ENCODE data around the gene TXNDC11. TPM values are rescaled to one million over a fixed set of nuclear protein-coding genes. Genes with fewer than 3 reads are reported as not detected.
A peak's percentile ranks its signal among the peaks of the same experiment; 100 is the strongest.

TXNDC11 gene
- total and polyA plus RNA-seq, 9 donors, result 18.1 to 27.9 (median 22.0) TPM

DNA sequence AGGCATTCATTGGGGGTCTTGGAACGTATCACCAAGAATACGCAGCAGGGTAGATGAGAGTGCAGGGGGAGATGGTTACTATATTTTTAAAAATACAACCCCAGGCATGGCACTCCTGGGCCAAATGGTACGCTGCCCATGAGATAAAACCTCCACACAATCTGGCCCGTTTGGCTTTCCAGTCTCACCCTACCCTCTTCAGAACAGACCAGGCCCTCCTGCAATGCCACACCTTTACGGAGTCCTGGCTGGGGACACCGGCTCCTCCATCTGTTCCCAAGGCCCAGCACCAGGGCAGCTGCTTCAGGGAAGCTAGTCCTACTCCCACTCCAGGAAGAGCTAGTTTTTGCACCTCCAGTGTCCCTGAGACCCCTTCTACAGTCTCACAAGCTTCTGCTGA is 50.0 kb downstream of the TXNDC11 start:
- no peak overlapping the region for H3K27ac ChIP-seq (ENCODE audit: low read length)
- H3K9me3 ChIP-seq (replicated peaks; ENCODE audit: control insufficient read depth, low read depth, low read length), result no peaks in the 10 kb centered on the region
- peaks cover 50% of the 10 kb centered on the region for H3K36me3 ChIP-seq (ENCODE audit: control insufficient read depth, insufficient read depth, low read length)
- no peak overlapping the region for H3K4me3 ChIP-seq (ENCODE audit: low read length)
- H3K4me1 ChIP-seq (ENCODE audit: control insufficient read depth, insufficient read depth, low read length), result peaks cover 7% of the 10 kb centered on the region
- WGBS (ENCODE audit: insufficient coverage), result 96% methylated on average over 4 of the region's 6 CpGs
- no peak for DNase-seq
- H3K27me3 ChIP-seq (ENCODE audit: control insufficient read depth, insufficient read depth, low read length), result no peaks in the 10 kb centered on the region

- no peak for DNase-seq
- Histone ChIP-seq H3K4me1 (ENCODE audit: control insufficient read depth, insufficient read depth, low read length) (peaks cover 11% of the 10 kb centered on the region), H3K27ac (ENCODE audit: low read length) (no peak overlapping the region), H3K4me3 (ENCODE audit: low read length) (no peak overlapping the region), H3K9me3 (replicated peaks; ENCODE audit: control insufficient read depth, low read depth, low read length) (no peaks in the 10 kb centered on the region), H3K36me3 (ENCODE audit: control insufficient read depth, insufficient read depth, low read length) (peaks cover 50% of the 10 kb centered on the region), H3K27me3 (ENCODE audit: control insufficient read depth, insufficient read depth, low read length) (no peaks in the 10 kb centered on the region)
- 84% methylated on average over 4 of the region's 8 CpGs for WGBS (ENCODE audit: insufficient coverage)
Observed at GRCh38 chr16:11692171-11692570, 50.5 kb downstream of the TXNDC11 start.

DNA sequence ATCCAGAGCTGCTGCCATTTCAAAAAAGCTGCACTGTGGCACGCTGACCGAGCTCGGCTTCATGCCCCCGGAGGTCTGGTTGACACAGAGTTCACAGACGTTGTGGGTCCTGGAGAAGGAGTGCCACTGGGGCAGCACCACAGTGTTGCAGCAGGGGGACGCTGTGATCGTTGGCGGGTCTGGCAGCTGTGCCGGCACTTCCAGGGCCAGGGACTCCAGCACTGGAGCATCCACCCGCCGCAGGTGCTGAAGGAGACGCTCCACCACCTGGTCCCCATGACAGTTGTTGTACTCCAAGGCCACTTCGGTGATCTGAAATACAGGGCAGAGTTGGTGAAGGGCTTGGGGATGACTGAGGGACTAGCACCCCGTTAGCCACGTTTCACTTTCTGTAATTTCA is 50.9 kb downstream of the TXNDC11 start:
- Histone ChIP-seq H3K4me3 (ENCODE audit: low read length) (no peak overlapping the region), H3K27ac (ENCODE audit: low read length) (no peak overlapping the region), H3K9me3 (replicated peaks; ENCODE audit: control insufficient read depth, low read depth, low read length) (no peaks in the 10 kb centered on the region), H3K27me3 (ENCODE audit: control insufficient read depth, insufficient read depth, low read length) (no peaks in the 10 kb centered on the region), H3K4me1 (ENCODE audit: control insufficient read depth, insufficient read depth, low read length) (peaks cover 12% of the 10 kb centered on the region), H3K36me3 (ENCODE audit: control insufficient read depth, insufficient read depth, low read length) (peaks cover 50% of the 10 kb centered on the region)
- 86% methylated on average over 14 of the region's 15 CpGs for WGBS (ENCODE audit: insufficient coverage)
- no peak for DNase-seq

- peaks cover 14% of the 10 kb centered on the region for H3K4me1 ChIP-seq (ENCODE audit: control insufficient read depth, insufficient read depth, low read length)
- WGBS (ENCODE audit: insufficient coverage), result 100% methylated on average over 1 of the region's 5 CpGs
- no peak overlapping the region for H3K4me3 ChIP-seq (ENCODE audit: low read length)
- H3K27ac ChIP-seq (ENCODE audit: low read length), result no peak overlapping the region
- no peaks in the 10 kb centered on the region for H3K27me3 ChIP-seq (ENCODE audit: control insufficient read depth, insufficient read depth, low read length)
- no peaks in the 10 kb centered on the region for H3K9me3 ChIP-seq (replicated peaks; ENCODE audit: control insufficient read depth, low read depth, low read length)
- peaks cover 47% of the 10 kb centered on the region for H3K36me3 ChIP-seq (ENCODE audit: control insufficient read depth, insufficient read depth, low read length)
- no peak for DNase-seq
Observed at GRCh38 chr16:11691235-11691634, 51.4 kb downstream of the TXNDC11 start.

DNA sequence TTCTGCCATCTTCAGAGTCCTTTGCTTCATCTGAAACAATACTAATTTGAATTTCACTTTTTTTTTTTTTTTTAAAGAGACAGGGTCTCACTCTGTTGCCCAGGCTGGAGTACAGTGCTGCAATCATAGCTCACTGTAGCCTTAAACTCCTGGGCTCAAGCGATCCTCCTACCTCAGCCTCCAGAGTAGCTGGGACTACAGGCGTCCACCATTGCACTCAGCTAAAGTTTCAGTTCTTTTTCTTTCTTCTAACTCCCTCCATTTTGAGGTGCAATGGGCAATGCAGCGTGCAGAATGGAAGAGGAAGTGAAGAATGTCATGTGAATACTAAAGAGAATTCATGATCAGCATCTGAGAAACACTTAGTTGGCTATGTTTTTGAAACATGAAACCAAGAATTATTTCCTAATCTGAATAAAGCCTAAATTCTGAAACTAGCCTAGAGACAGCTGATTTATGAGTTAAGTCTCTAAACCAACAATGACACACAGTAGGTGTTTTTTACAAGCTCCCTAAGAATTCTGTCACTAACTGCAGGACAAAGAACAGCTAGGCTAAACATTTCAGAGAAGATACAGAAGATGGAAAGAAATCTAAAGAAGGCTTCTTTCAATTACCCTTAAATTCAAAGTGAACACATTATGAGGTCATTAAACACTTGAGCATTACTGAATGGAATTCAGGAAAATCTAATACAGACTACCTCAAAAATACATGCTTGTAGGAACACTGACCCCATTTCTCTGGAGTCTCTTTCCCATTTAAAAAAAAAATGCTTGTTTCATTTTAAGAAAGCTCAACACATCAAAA is 53.4 kb downstream of the TXNDC11 start:
- WGBS (ENCODE audit: insufficient coverage), result 83% methylated on average over 1 of the region's 3 CpGs
- H3K4me1 ChIP-seq (ENCODE audit: control insufficient read depth, insufficient read depth, low read length), result peaks cover 14% of the 10 kb centered on the region
- H3K27me3 ChIP-seq (ENCODE audit: control insufficient read depth, insufficient read depth, low read length), result no peaks in the 10 kb centered on the region
- peak; percentile 49 for DNase-seq
- H3K9me3 ChIP-seq (replicated peaks; ENCODE audit: control insufficient read depth, low read depth, low read length), result no peaks in the 10 kb centered on the region
- H3K27ac ChIP-seq (ENCODE audit: low read length), result no peak overlapping the region
- H3K36me3 ChIP-seq (ENCODE audit: control insufficient read depth, insufficient read depth, low read length), result peaks cover 45% of the 10 kb centered on the region
- H3K4me3 ChIP-seq (ENCODE audit: low read length), result no peak overlapping the region

- peak overlapping the region; percentile 54 for H3K27ac ChIP-seq (ENCODE audit: low read length)
Observed at GRCh38 chr16:11688520-11688886, 54.2 kb downstream of the TXNDC11 start.

DNA sequence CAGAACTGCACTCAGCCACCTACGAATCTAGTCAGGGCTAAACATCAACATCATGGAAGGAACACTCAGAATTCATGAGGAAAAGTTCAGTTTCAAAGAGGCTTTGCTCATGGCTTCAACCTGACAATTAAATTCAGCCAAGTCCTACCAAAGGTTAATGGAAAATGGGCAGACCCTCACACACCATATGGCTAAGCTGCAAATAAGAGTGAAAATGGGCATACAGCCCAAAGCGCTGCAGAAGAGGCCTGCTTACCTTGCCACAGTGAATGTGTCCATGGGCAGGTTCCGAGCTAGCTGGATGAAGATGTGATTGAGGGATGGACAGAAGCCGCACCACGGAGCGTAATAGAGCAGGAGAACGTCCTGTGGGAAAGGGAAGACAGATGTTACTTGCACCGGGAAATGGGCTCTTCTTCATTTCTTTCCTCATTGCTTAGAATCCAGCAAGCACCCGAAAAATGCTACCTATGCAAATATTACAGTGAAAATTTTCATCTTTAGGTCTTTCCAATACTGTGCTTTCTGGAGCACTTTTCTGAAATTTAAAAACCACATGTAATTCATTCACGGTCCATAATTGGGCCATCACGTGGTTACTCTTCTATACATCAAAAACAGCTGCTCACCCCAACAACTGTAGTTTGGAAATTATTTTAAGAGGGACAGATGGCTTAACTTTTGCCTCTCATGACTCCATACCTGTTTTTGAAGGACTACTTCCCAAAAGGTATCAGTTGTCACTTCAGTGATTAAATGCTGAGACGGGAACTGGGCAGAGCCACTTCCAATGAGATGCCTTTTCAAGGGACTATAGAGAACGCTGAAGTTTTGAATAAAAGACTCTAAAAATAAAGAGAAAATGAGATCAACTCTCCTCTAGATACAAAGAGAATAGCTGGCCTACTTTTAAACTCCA is 54.8 kb downstream of the TXNDC11 start:
- WGBS (ENCODE audit: insufficient coverage), result 41% methylated on average over 2 of the region's 13 CpGs
- H3K4me3 ChIP-seq (ENCODE audit: low read length), result no peak overlapping the region
- no peaks in the 10 kb centered on the region for H3K9me3 ChIP-seq (replicated peaks; ENCODE audit: control insufficient read depth, low read depth, low read length)
- no peaks in the 10 kb centered on the region for H3K27me3 ChIP-seq (ENCODE audit: control insufficient read depth, insufficient read depth, low read length)
- DNase-seq, result peak; percentile 82
- H3K4me1 ChIP-seq (ENCODE audit: control insufficient read depth, insufficient read depth, low read length), result peaks cover 25% of the 10 kb centered on the region
- peaks cover 48% of the 10 kb centered on the region for H3K36me3 ChIP-seq (ENCODE audit: control insufficient read depth, insufficient read depth, low read length)
- peak overlapping the region; percentile 66 for H3K27ac ChIP-seq (ENCODE audit: low read length)

More at GRCh38 chr16:11688520-11688886, 54.2 kb downstream of the TXNDC11 start:
- H3K9me3 ChIP-seq (replicated peaks; ENCODE audit: control insufficient read depth, low read depth, low read length), result no peaks in the 10 kb centered on the region
- WGBS (ENCODE audit: insufficient coverage), result no CpG with 5 or more reads among the region's 1 CpG
- DNase-seq, result no peak
- no peaks in the 10 kb centered on the region for H3K27me3 ChIP-seq (ENCODE audit: control insufficient read depth, insufficient read depth, low read length)
- peaks cover 19% of the 10 kb centered on the region for H3K4me1 ChIP-seq (ENCODE audit: control insufficient read depth, insufficient read depth, low read length)
- H3K4me3 ChIP-seq (ENCODE audit: low read length), result no peak overlapping the region
- H3K36me3 ChIP-seq (ENCODE audit: control insufficient read depth, insufficient read depth, low read length), result peaks cover 48% of the 10 kb centered on the region

- peaks cover 46% of the 10 kb centered on the region for H3K36me3 ChIP-seq (ENCODE audit: control insufficient read depth, insufficient read depth, low read length)
- no peaks in the 10 kb centered on the region for H3K9me3 ChIP-seq (replicated peaks; ENCODE audit: control insufficient read depth, low read depth, low read length)
- H3K27ac ChIP-seq (ENCODE audit: low read length), result peak overlapping the region; percentile 66
- H3K27me3 ChIP-seq (ENCODE audit: control insufficient read depth, insufficient read depth, low read length), result no peaks in the 10 kb centered on the region
- no peak overlapping the region for H3K4me3 ChIP-seq (ENCODE audit: low read length)
- 40% methylated on average over 1 of the region's 6 CpGs for WGBS (ENCODE audit: insufficient coverage)
- peak; percentile 78 for DNase-seq
- peaks cover 33% of the 10 kb centered on the region for H3K4me1 ChIP-seq (ENCODE audit: control insufficient read depth, insufficient read depth, low read length)
Observed at GRCh38 chr16:11686713-11687380, 55.8 kb downstream of the TXNDC11 start.

- Histone ChIP-seq H3K27ac (ENCODE audit: low read length) (no peak overlapping the region), H3K4me3 (ENCODE audit: low read length) (no peak overlapping the region), H3K9me3 (replicated peaks; ENCODE audit: control insufficient read depth, low read depth, low read length) (no peaks in the 10 kb centered on the region), H3K27me3 (ENCODE audit: control insufficient read depth, insufficient read depth, low read length) (no peaks in the 10 kb centered on the region), H3K36me3 (ENCODE audit: control insufficient read depth, insufficient read depth, low read length) (peaks cover 43% of the 10 kb centered on the region), H3K4me1 (ENCODE audit: control insufficient read depth, insufficient read depth, low read length) (peaks cover 42% of the 10 kb centered on the region)
- WGBS (ENCODE audit: insufficient coverage), result no CpG with 5 or more reads among the region's 9 CpGs
- no peak for DNase-seq
Observed at GRCh38 chr16:11685844-11686618, 56.6 kb downstream of the TXNDC11 start.
